Measurements from ENCODE around the gene RUNX1. TPM values are rescaled to one million over a fixed set of nuclear protein-coding genes. Genes with fewer than 3 reads are reported as not detected.

Gene RUNX1
- total RNA-seq, 1 donor from 2014 or later: 7.8 TPM

- Histone ChIP-seq H3K27me3 (ENCODE audit: control insufficient read depth in 3 of 3, insufficient read depth in 3 of 3, low read length in 3 of 3) (no peaks in the 10 kb centered on the region), H3K4me3 (ENCODE audit: low read length in 3 of 3) (no peak overlapping the region), H3K9me3 (ENCODE audit: control insufficient read depth in 3 of 3, low read length in 3 of 3) (no peaks in the 10 kb centered on the region), H3K4me1 (ENCODE audit: control insufficient read depth in 3 of 3, insufficient read depth in 3 of 3, low read length in 3 of 3) (no peaks in the 10 kb centered on the region), H3K36me3 (ENCODE audit: control insufficient read depth in 3 of 3, insufficient read depth in 3 of 3, low read length in 3 of 3) (no peaks in the 10 kb centered on the region), H3K27ac (ENCODE audit: low read depth, low read length) (no peak overlapping the region), H3K9ac (ENCODE audit: low read depth in 1 of 3, low read length in 3 of 3) (no peak overlapping the region)
Measured at GRCh38 chr21:34765619-34766018, 283.5 kb downstream of the RUNX1 start.

- Histone ChIP-seq H3K27ac (ENCODE audit: low read depth, low read length) (no peak overlapping the region), H3K27me3 (ENCODE audit: control insufficient read depth in 3 of 3, insufficient read depth in 3 of 3, low read length in 3 of 3) (no peaks in the 10 kb centered on the region), H3K4me3 (ENCODE audit: low read length in 3 of 3) (no peak overlapping the region), H3K4me1 (ENCODE audit: control insufficient read depth in 3 of 3, insufficient read depth in 3 of 3, low read length in 3 of 3) (no peaks in the 10 kb centered on the region), H3K9me3 (ENCODE audit: control insufficient read depth in 3 of 3, low read length in 3 of 3) (no peaks in the 10 kb centered on the region), H3K9ac (ENCODE audit: low read depth in 1 of 3, low read length in 3 of 3) (no peak overlapping the region), H3K36me3 (ENCODE audit: control insufficient read depth in 3 of 3, insufficient read depth in 3 of 3, low read length in 3 of 3) (no peaks in the 10 kb centered on the region)
Measured at GRCh38 chr21:34764715-34765284, 284.3 kb downstream of the RUNX1 start.

GRCh38 chr21:34762786-34763185 lies 286.3 kb downstream of the RUNX1 start:
- Histone ChIP-seq H3K9ac (ENCODE audit: low read depth in 1 of 3, low read length in 3 of 3) (no peak overlapping the region), H3K27ac (ENCODE audit: low read depth, low read length) (no peak overlapping the region), H3K27me3 (ENCODE audit: control insufficient read depth in 3 of 3, insufficient read depth in 3 of 3, low read length in 3 of 3) (no peaks in the 10 kb centered on the region), H3K9me3 (ENCODE audit: control insufficient read depth in 3 of 3, low read length in 3 of 3) (no peaks in the 10 kb centered on the region), H3K36me3 (ENCODE audit: control insufficient read depth in 3 of 3, insufficient read depth in 3 of 3, low read length in 3 of 3) (no peaks in the 10 kb centered on the region), H3K4me1 (ENCODE audit: control insufficient read depth in 3 of 3, insufficient read depth in 3 of 3, low read length in 3 of 3) (no peaks in the 10 kb centered on the region), H3K4me3 (ENCODE audit: low read length in 3 of 3) (no peak overlapping the region)

GRCh38 chr21:34761758-34762330 lies 287.3 kb downstream of the RUNX1 start:
- H3K36me3 ChIP-seq (ENCODE audit: control insufficient read depth in 3 of 3, insufficient read depth in 3 of 3, low read length in 3 of 3): no peaks in the 10 kb centered on the region
- H3K4me1 ChIP-seq (ENCODE audit: control insufficient read depth in 3 of 3, insufficient read depth in 3 of 3, low read length in 3 of 3): no peaks in the 10 kb centered on the region
- H3K27ac ChIP-seq (ENCODE audit: low read depth, low read length): no peak overlapping the region

GRCh38 chr21:34754690-34755647 lies 294.1 kb downstream of the RUNX1 start:
- H3K9ac ChIP-seq (ENCODE audit: low read depth in 1 of 3, low read length in 3 of 3): no peak overlapping the region
- H3K9me3 ChIP-seq (ENCODE audit: control insufficient read depth in 3 of 3, low read length in 3 of 3): no peaks in the 10 kb centered on the region
- H3K27ac ChIP-seq (ENCODE audit: low read depth, low read length): no peak overlapping the region
- H3K4me1 ChIP-seq (ENCODE audit: control insufficient read depth in 3 of 3, insufficient read depth in 3 of 3, low read length in 3 of 3): peaks cover 0 to 3% (median 0%) of the 10 kb centered on the region in 3 donors
- no peaks in the 10 kb centered on the region for H3K36me3 ChIP-seq (ENCODE audit: control insufficient read depth in 3 of 3, insufficient read depth in 3 of 3, low read length in 3 of 3)
- H3K4me3 ChIP-seq (ENCODE audit: low read length in 3 of 3): no peak overlapping the region
- peaks cover 0 to 3% (median 0%) of the 10 kb centered on the region in 3 donors for H3K27me3 ChIP-seq (ENCODE audit: control insufficient read depth in 3 of 3, insufficient read depth in 3 of 3, low read length in 3 of 3)

More at GRCh38 chr21:34761758-34762330, 287.3 kb downstream of the RUNX1 start:
- no peaks in the 10 kb centered on the region for H3K27me3 ChIP-seq (ENCODE audit: control insufficient read depth in 3 of 3, insufficient read depth in 3 of 3, low read length in 3 of 3)
- H3K9me3 ChIP-seq (ENCODE audit: control insufficient read depth in 3 of 3, low read length in 3 of 3): no peaks in the 10 kb centered on the region
- no peak overlapping the region for H3K4me3 ChIP-seq (ENCODE audit: low read length in 3 of 3)
- H3K9ac ChIP-seq (ENCODE audit: low read depth in 1 of 3, low read length in 3 of 3): no peak overlapping the region

- peaks cover 0 to 3% (median 0%) of the 10 kb centered on the region in 3 donors for H3K27me3 ChIP-seq (ENCODE audit: control insufficient read depth in 3 of 3, insufficient read depth in 3 of 3, low read length in 3 of 3)
- H3K9me3 ChIP-seq (ENCODE audit: control insufficient read depth in 3 of 3, low read length in 3 of 3): no peaks in the 10 kb centered on the region
- no peak overlapping the region for H3K27ac ChIP-seq (ENCODE audit: low read depth, low read length)
- no peaks in the 10 kb centered on the region for H3K36me3 ChIP-seq (ENCODE audit: control insufficient read depth in 3 of 3, insufficient read depth in 3 of 3, low read length in 3 of 3)
- no peak overlapping the region for H3K4me3 ChIP-seq (ENCODE audit: low read length in 3 of 3)
- no peak overlapping the region for H3K9ac ChIP-seq (ENCODE audit: low read depth in 1 of 3, low read length in 3 of 3)
- peaks cover 10 to 11% (median 10%) of the 10 kb centered on the region in 3 donors for H3K4me1 ChIP-seq (ENCODE audit: control insufficient read depth in 3 of 3, insufficient read depth in 3 of 3, low read length in 3 of 3)
Measured at GRCh38 chr21:34748862-34749261, 300.2 kb downstream of the RUNX1 start.

- Histone ChIP-seq H3K9ac (ENCODE audit: low read depth in 1 of 3, low read length in 3 of 3) (peak overlapping the region in 2 of 3 donors; percentile 40 to 47), H3K27me3 (ENCODE audit: control insufficient read depth in 3 of 3, insufficient read depth in 3 of 3, low read length in 3 of 3) (no peaks in the 10 kb centered on the region), H3K36me3 (ENCODE audit: control insufficient read depth in 3 of 3, insufficient read depth in 3 of 3, low read length in 3 of 3) (no peaks in the 10 kb centered on the region), H3K4me3 (ENCODE audit: low read length in 3 of 3) (peak overlapping the region; percentile 17 to 63 (median 41)), H3K4me1 (ENCODE audit: control insufficient read depth in 3 of 3, insufficient read depth in 3 of 3, low read length in 3 of 3) (peaks cover 13 to 20% (median 15%) of the 10 kb centered on the region in 3 donors), H3K9me3 (ENCODE audit: control insufficient read depth in 3 of 3, low read length in 3 of 3) (no peaks in the 10 kb centered on the region), H3K27ac (ENCODE audit: low read depth, low read length) (no peak overlapping the region)
Measured at GRCh38 chr21:34745557-34746255, 303.4 kb downstream of the RUNX1 start.

GRCh38 chr21:34744801-34745200 lies 304.3 kb downstream of the RUNX1 start:
- Histone ChIP-seq H3K36me3 (ENCODE audit: control insufficient read depth in 3 of 3, insufficient read depth in 3 of 3, low read length in 3 of 3) (no peaks in the 10 kb centered on the region), H3K9me3 (ENCODE audit: control insufficient read depth in 3 of 3, low read length in 3 of 3) (no peaks in the 10 kb centered on the region), H3K27ac (ENCODE audit: low read depth, low read length) (no peak overlapping the region), H3K27me3 (ENCODE audit: control insufficient read depth in 3 of 3, insufficient read depth in 3 of 3, low read length in 3 of 3) (no peaks in the 10 kb centered on the region), H3K4me1 (ENCODE audit: control insufficient read depth in 3 of 3, insufficient read depth in 3 of 3, low read length in 3 of 3) (peaks cover 13 to 20% (median 15%) of the 10 kb centered on the region in 3 donors), H3K9ac (ENCODE audit: low read depth in 1 of 3, low read length in 3 of 3) (peak overlapping the region in 2 of 3 donors; percentile 5 to 7), H3K4me3 (ENCODE audit: low read length in 3 of 3) (no peak overlapping the region)

- H3K27me3 ChIP-seq (ENCODE audit: control insufficient read depth in 3 of 3, insufficient read depth in 3 of 3, low read length in 3 of 3): no peaks in the 10 kb centered on the region
- peaks cover 13 to 20% (median 15%) of the 10 kb centered on the region in 3 donors for H3K4me1 ChIP-seq (ENCODE audit: control insufficient read depth in 3 of 3, insufficient read depth in 3 of 3, low read length in 3 of 3)
- no peaks in the 10 kb centered on the region for H3K36me3 ChIP-seq (ENCODE audit: control insufficient read depth in 3 of 3, insufficient read depth in 3 of 3, low read length in 3 of 3)
- no peak overlapping the region for H3K9ac ChIP-seq (ENCODE audit: low read depth in 1 of 3, low read length in 3 of 3)
- peak overlapping the region; percentile 39 for H3K27ac ChIP-seq (ENCODE audit: low read depth, low read length)
- H3K9me3 ChIP-seq (ENCODE audit: control insufficient read depth in 3 of 3, low read length in 3 of 3): no peaks in the 10 kb centered on the region
- H3K4me3 ChIP-seq (ENCODE audit: low read length in 3 of 3): no peak overlapping the region
Measured at GRCh38 chr21:34743831-34744230, 305.3 kb downstream of the RUNX1 start.
